Fibroblast of peridontal ligament (primary cell): ENCODE measurements around the gene EXOC1.
"Not testable (repeated sequence)": the region's sequence is repeated elsewhere in the genome, so short reads cannot be mapped to it uniquely, and the experiment has no call there.

Source experiments
- DNase-seq: peaks from one replicate; pipeline ENCODE4 v3.0.0-alpha.2; 2010; ENCODE audit errors: extremely low read depth

The EXOC1 gene

GRCh38 chr4:55853484-55854046, at the start of gene EXOC1:
Gene EXOC1, plus strand, starts transcription at chr4:55853648. Its CDS starts 4,676 bp downstream, at chr4:55858324.
- peak; percentile 94 for DNase-seq

DNA sequence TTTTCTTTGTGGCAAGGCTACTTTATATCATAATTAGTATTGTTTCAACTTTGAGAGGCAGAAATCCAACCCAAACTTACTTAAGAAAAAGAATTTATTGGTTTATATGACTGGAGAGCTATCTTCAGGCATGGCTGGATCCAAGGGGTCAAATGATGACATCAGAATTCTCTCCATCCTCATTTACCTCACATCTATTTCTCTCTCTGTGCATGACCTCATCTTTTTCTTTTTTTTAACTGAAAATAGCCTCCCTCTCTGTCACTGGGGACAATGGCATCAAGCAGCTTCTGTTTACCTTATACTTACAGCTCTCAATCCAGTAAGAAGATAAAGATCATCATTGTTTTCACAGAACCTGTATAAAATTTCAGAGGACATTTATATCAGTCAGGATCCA, 45.9 kb upstream of the EXOC1 start:
- no peak for DNase-seq

- no peak for DNase-seq
Observed at GRCh38 chr4:55808186-55808585, 45.3 kb upstream of the EXOC1 start.

- DNase-seq = no peak
Observed at GRCh38 chr4:55808632-55809031, 44.8 kb upstream of the EXOC1 start.

DNA sequence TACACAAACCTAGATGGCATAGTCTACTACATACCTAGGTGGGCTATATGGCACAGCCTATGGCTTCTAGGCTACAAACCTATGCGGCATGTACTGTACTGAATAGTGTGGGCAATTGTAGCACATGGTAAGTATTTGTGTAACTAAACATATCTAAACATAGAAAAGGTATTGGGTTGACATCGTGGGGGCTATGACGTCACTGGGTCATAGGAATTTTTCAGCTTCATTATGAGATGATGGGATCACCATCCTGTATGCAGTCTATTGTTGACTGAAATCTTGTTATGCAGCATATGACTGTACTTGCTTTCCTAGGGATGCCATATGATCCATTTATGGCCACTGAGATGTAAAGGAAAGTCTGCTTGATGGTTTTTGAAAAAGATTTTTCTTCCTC, 35.8 kb upstream of the EXOC1 start:
- DNase-seq = no peak

- peak; percentile 57 for DNase-seq
Observed at GRCh38 chr4:55819634-55820033, 33.8 kb upstream of the EXOC1 start, which contains the start of gene EXOC1L. Gene EXOC1L, plus strand, starts transcription at chr4:55819790. Its CDS starts 237 bp downstream, at chr4:55820027.

GRCh38 chr4:55820279-55820678, 33.2 kb upstream of the EXOC1 start:
- peak; percentile 49 for DNase-seq

- no peak for DNase-seq
Observed at GRCh38 chr4:55822329-55822728, 31.1 kb upstream of the EXOC1 start.

- no peak for DNase-seq
Observed at GRCh38 chr4:55824865-55825264, 28.6 kb upstream of the EXOC1 start.

GRCh38 chr4:55826986-55827385, 26.5 kb upstream of the EXOC1 start:
- no peak for DNase-seq

DNA sequence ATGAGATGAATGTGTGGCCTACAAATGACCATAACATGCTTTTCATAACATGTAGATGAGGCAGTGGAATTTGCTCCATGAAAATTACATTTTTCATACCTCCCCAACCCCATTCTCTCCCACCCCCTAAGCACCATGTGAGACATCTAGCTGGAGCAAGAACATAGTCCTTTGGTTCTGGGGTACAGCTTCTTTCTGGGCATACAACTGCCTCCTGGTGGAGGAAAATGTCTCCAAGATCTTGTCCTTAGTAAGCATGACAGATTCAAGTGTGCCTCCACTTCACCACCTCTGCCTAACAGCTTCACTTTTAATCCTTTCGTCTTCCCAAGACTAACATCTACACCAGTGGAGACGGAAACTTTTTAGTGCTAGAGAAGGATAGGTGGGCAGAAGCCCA, 25.9 kb upstream of the EXOC1 start:
- DNase-seq = no peak

DNA sequence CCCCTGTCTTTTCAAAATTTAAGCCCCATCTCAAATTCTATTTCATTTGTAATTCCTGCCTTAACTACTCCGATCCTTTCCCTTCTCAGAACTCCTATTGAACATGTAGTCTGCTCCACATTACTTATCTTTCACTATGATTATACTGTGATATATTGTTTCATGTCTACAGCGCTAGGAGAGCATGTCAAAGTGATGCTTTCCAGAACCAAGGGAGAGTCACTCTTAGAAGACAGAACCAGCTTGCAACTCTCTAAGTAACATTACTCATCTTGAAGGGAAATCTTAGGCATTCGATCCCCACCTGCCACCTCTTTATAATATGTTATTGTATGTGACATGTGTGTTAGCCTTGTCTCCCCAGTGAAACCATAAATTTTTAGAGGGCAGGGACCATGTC, 23.4 kb upstream of the EXOC1 start:
- DNase-seq = no peak

- no peak for DNase-seq
Observed at GRCh38 chr4:55830716-55831115, 22.7 kb upstream of the EXOC1 start.

- no peak for DNase-seq
Observed at GRCh38 chr4:55834086-55834795, 19.2 kb upstream of the EXOC1 start.

DNA sequence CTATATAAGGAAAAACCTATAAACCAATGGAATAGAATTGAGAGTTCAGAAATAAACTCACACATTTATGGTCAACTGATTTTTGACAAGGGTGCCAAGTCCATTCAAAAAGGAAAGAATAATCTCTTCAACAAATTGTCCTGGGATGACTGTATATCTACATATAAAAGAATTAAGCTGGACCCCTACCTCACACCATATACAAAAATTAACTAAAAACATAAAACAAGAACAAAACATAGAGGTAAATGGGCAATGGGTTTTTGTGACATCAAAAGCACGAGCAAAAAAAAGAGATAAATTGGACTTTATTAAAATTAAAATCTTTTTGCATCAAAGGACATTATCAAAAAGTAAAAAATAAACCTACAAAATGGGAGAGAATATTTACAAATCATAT, 15.5 kb upstream of the EXOC1 start:
- DNase-seq = no peak

GRCh38 chr4:55838356-55838755, 15.1 kb upstream of the EXOC1 start:
- peak; percentile 7 for DNase-seq

GRCh38 chr4:55838952-55839351, 14.5 kb upstream of the EXOC1 start:
- no peak for DNase-seq

DNA sequence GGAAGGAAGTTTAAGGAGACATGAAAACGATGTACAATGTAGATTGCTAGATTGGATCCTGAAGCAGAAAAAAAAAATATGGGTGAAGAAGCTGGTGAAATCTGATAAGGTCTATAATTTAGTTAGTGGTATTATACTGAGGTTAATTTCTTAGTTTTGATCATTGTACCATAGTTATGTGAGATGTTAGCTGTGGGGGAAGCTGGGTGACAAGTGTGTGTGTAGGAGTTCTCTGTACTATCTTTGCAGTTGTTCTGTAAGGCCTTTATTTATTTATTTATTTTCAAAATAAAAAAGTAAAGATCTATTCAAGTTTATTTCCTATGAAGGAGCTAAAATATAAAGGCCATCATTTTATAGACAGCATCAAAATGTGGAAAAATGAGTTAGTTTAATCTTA, 12.5 kb upstream of the EXOC1 start:
- no peak for DNase-seq

- not testable (repeated sequence) for DNase-seq
Observed at GRCh38 chr4:55841373-55842239, 11.8 kb upstream of the EXOC1 start.

GRCh38 chr4:55842312-55842711, 11.1 kb upstream of the EXOC1 start:
- DNase-seq = not testable (repeated sequence)

DNA sequence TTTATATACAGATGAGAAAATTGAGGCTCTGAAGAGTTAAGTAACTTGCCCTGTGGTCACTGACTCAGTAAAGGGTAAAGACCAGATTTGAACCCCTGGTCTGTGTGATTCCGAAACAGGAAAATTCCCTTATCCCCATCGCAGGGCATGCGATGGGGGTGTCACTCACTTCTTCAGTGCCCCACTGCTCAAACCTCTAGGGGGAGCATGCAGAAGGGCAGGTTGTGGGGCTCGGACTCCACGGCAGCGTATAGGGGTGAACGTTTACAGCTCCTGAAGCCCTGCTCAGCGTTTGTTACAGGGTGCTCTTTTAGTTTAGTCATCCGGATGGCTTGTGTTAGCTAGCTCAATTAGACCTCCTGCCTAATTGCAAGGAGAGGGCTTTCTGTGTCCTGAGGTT, 3.7 kb upstream of the EXOC1 start:
- no peak for DNase-seq

DNA sequence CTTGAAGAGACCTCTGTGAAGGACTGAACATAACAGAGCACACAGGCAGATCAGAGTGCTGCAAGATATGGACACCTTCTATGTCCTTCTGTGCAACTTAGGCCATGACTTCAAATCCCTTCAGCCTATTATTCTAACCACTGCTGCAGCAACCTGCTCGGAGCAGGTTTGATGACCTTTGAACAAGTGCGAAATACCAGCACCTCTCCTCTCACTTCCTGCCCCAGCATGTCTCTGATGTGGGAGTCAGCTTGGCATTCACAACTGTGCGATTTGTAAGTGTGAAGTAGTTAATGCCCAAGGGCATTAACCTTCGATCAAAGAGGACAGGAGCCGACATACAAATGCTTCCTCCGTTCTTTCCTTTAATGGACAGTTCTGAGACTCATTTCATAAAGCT, 1.6 kb upstream of the EXOC1 start:
- no peak for DNase-seq

DNA sequence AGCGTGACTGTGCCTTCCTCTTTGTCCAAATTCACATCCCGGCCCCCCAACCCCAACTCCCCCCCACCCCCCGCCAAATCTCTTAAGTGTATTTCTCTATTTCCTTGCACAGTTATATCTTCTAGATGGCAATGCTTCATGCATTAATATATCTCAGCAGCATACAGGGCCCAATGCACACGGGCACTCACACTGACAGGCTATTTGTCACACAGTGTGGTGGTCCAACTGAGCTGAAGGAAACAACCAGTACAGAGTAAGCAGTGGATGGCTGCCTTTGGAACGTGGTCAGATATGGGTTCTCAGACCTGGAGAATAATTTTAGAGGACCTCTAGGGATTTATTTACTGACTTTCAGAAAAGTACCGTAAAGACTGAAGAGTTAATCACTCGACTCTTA, 681 bp downstream of the EXOC1 start:
- DNase-seq = peak; percentile 8
